GM23248 (cell line): ENCODE measurements around the gene ABLIM3.

Experiments used
- EZH2 ChIP-seq: fragments of 200-600 bp; sonication (generic); IDR thresholded peaks from 2 replicates; pipeline ENCODE4 v1.6.1; 2018; ENCODE audit warnings: antibody characterized with exemption, mild to moderate bottlenecking; ENCODE audit not compliant: insufficient read depth, poor library complexity, severe bottlenecking
- EZH2phosphoT487 ChIP-seq: fragments of 200-600 bp; sonication (generic); IDR thresholded peaks from 2 replicates; pipeline ENCODE4 v1.6.1; 2018; ENCODE audit warnings: antibody characterized with exemption, moderate library complexity, mild to moderate bottlenecking, low read depth; ENCODE audit not compliant: insufficient read depth

- no peak for TF ChIP-seq EZH2
- TF ChIP-seq EZH2phosphoT487, result no peak
Observed at GRCh38 chr5:149265068-149265465, 123.8 kb downstream of the ABLIM3 start.
